ENCODE data around the gene KCNG2.

Gene KCNG2

DNA sequence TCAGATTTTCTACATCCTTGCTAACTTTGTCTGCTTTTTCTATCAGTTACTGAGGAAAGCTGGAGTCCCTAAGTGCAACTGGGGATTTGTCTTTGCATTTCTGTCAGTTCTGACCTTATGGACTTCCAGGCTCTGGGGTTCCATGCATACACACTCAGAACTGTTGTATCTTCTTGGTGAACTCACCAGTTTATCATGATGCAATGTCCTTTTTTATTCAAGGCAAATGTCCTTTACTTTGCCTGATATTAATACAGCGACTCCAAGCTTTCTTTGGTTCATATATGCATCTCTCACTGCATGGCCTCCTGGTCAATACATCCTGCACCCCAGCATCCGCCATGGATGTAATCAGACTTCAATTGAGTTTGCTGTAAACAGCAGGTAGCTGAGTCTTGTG lies 109.0 kb downstream of the KCNG2 start:
- DNase-seq (ENCODE audit: low spot score), result no peak

DNA sequence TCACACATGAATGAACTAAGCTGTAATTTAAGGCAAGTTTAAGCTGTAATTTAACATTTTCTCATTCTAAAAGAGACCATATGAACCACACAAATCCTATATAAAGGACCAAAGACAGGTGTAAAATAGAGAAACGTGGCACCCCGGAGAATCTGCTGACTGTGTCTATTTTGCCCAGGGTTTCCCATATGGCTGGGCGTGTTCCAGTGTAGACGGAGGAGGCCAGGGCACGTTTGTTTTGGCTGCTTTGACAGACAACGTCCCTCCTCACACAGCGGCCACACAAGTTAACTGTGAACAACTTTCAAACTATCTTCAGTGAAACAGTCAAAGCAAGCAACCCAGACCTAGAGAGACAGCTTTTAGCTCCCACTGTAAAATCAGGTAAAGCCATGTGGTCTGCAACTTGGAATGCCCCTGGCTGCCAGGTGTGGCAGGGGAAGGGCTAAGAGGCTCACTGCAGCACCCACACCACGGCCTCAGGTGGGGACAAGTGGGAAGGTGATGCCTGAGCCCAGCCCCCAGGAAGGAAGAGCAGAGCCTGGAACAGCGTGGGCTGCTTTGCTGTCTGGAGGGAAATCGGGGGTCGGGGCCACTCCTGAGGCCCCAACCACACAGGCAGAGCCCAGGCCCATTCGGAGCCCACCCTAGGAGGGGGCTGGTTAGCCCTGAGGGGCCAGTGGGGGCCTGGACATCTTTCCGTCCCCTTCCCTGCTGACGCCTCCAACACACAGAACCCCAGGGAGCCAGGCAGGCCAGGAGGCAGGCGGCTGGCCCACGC lies 113.0 kb downstream of the KCNG2 start:
- DNase-seq (ENCODE audit: low spot score), result no peak

DNA sequence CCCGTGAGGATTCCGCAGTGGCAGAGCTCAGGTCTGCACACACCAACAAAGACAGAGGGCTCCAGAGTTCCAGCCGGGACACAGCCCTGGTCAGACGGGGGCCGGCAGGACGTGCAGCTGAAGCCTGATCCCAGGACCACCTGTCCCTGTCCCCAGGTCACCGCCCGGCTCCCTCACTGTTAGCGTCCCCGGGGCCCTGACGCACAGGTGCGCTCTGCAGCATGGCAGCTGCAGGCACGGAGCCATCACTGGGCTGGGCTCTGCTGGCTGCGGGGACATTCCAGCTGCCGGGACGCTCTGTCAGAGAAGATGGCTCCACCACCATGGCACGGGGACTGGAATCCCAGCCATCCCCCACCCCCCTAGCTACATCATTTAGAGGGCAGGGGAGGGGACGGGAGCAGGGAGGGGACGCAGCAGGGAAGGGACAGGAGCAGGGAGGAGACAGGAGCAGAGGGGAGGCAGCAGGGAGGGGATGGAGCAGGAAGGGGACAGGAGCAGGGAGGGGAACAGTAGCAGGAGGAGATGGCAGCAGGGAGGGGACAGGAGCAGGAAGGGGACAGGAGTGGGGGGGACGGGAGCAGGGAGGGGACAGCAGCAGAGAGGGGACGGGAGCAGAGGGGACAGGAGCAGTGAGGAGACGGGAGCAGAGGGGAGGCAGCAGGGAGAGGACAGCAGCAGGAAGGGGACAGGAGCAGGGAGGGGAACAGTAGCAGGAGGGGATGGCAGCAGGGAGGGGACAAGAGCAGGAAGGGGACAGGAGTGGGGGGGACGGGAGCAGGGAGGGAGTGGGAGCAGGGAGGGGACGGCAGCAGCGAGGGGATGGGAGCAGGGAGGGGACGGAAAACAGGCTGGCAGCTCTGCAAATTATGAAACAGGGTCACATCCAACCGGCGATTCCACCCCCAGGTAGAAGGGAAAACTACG lies 113.9 kb downstream of the KCNG2 start:
- no peak for DNase-seq (ENCODE audit: low spot score)

DNA sequence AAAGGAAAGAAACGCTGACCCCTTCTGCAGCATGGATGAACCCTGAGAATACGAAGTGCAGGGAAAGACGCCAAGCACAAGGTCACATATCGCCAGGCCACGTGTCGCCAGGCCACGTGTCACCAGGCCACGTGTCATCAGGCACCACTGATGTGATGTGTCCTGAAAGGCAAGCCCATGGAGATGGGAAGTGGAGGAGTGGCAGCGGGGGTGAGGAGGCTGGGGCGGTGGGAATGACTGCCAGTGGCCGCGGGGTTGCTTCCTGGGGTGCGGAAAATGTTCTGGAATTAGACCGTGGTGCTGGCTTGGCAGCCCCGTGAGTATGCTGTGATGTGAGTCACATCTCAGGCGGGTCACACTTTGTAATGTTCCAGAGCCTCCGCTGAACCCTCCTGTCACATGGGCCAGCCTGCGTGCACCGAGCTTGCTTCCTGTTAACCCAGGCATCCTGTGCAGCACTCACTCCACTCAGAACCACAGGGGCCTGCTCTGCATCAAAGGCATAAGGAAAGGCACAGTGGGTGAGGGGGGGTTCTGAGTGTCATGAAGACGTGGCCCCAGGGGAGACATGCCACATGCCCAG lies 114.8 kb downstream of the KCNG2 start:
- no peak for DNase-seq (ENCODE audit: low spot score)

DNA sequence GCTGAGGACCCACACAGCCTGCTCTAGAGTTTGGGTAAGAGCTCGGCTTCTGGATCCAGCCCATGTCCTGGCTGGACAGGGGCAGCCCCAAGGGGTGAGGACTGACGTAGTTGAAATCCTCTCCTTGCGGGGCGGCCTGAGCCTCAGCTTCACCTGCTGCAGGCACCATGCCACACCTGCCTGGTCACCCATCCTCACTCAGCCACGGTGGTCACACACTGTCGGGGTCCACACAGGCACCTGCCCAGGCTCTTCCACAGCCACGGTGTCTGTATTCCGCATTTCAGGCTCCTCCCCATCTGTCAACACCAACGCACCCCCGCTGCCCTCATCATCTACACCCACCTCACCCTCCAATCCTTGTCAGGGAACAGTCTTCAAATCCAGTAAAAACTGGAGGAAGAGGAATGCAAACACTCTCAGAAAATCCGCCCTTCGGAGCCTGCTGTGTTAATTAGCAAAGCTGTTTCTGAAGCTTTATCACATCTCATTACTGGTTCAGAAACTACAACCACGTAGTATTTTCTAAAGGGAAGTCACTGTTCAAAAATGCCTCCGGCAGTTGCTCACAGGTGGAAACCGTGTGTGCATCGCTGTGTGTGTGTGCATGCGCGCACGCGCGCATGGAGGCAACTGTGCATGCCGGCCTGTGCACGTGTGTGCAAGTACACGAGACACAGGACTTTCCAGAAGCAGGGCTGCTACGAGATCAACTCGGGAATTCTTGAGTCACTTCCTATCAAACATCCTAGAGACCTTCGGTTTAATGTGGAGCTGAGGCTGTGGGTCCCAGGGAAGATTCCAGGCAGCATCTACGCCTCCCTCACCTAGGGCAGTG lies 115.5 kb downstream of the KCNG2 start:
- no peak for DNase-seq (ENCODE audit: low spot score)

DNA sequence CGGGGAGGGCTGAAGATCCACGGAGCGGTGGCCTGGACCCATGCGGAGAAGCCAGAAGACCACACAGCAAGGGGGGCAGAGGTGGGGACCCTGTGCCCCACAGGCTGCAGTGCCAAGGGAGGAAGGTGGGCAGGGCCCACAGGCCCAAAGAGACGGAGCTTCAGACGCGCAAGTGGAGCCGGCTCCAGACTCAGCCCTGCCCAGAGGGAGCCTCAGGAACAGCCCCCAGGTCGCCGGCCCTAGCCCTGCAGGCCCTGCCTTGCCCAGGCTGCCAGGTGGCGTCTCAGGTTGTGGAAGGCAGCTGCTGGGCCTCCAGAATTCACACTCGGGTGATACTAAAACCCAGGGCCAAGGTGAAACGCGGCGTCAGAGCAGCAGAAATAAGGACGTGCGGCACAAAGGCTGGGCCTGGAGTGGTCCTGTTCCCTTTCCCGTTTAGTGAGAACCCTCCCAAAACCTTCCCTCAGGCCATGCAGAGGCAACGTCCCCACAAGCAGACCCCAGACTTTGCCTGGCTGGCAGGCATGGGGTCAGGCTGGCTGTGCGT lies 116.9 kb downstream of the KCNG2 start:
- DNase-seq (ENCODE audit: low spot score), result no peak

DNA sequence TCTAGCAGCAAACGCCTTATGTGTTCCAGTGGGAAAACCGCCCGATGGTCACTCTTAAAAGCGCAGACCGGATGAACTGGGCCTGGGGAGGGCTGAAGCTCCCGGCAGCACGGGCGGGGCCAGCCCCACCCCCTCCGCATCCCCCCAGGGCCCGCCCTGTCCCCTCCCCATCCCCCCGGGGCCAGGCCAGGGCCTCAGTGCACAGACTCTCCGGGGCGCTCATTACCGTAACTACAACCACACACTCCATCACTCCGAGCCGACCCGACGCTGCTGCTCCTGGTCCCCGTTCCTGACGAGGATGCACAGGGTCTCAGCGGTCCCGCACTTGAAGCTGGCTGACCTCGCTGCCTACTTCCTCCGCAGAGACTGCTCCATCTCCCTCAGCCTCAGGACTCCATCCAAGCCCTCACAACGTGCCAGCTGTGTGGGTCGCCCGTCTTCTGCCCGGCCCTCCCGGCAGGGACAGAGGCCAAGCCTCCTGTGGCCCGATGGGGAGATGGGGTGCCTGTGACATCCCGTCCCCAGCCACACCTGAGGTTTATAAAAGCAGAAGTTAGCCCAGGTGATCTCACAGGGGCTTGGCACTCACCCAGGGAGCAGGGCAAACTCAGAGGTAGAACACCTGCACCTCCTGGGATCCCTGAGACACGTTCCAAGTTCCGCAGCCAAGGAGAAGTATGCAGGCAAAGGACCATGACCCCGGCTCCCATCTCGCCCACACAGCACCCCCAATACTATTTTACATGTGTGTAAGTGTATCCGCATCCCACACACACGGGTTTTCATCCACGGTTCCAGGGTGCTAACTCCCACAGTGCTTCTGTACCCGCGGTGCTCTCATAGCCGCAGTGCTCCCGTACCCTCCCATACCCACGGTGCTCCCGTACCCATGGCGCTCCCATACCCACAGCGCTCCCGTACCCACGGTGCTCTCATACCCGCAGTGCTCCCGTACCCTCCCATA lies 117.7 kb downstream of the KCNG2 start:
- DNase-seq (ENCODE audit: low spot score), result no peak

DNA sequence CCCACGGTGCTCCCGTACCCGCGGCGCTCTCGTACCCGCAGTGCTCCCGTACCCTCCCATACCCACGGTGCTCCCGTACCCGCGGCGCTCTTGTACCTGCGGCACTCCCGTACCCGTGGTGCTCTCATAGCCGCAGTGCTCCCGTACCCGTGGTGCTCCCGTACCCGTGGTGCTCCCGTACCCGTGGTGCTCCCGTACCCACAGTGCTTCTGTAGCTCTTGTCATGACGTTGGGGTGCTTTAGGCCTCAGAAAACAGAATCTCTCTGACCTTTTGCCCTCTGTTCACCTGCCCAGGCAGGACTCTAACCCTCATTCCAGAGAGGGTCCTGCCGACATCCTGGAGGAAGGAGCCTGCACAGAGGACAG lies 118.4 kb downstream of the KCNG2 start:
- DNase-seq (ENCODE audit: low spot score), result no peak

DNA sequence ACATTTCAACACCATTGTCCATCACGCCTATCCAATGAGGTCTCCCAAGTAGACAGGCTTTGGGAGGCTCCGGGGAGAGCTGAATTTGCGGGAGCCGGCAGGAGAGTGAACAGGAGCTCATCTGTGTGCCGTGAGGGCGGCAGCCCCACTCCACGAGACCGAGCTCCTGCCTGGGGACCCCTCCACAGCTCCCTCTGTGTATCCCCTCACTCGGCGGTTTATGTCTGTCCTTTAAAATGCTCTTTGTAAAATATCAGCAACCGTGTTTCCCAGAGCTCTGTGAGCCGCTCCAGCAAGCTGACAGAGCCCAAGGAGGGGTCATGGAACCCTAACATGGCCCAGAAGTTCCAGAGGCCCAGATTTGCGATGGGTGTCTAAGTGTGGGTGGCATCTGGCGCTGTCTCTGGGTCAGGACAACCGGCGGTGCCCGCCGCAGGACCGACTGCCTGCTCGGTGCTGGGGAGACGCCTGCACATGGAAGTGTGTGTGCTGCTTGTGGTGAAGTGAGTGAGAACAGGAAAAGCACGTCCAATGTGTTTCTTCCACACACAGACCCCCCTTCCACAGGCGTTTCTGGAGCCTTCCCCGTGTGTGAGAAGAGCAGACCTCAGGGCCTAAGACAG lies 118.9 kb downstream of the KCNG2 start:
- DNase-seq (ENCODE audit: low spot score), result no peak

DNA sequence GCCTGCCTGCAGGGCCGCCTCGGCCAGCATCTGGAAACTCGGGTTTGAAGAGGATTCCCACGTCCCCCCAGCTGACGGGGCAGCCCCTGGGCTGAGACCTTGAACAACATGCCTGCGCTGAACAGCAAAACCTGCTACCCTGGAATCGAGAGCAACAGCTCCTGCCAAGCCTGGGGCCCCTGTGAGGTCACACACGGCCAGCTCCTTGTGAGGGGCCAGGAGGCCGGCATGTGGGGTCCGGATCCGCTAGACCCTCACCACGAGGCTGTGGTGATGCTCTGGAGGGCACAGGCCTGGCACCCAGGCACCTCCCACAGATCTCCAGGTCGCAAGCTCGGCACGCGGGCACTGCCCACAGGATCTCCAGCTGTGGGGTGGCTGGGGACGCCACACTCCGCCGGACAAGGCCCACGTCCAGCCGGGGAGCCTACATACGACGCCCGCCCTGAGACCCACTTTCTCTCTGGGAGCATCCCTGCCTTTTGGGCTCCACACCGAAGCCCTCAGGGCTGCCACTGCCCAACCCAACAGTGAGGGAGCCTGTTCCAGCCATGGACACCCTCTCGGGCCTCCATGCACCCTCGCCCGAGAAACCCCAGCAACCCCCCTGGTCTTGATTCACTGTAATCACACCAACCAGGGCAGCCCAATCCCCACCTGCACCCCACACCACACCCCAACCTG lies 119.6 kb downstream of the KCNG2 start:
- DNase-seq (ENCODE audit: low spot score), result no peak

DNA sequence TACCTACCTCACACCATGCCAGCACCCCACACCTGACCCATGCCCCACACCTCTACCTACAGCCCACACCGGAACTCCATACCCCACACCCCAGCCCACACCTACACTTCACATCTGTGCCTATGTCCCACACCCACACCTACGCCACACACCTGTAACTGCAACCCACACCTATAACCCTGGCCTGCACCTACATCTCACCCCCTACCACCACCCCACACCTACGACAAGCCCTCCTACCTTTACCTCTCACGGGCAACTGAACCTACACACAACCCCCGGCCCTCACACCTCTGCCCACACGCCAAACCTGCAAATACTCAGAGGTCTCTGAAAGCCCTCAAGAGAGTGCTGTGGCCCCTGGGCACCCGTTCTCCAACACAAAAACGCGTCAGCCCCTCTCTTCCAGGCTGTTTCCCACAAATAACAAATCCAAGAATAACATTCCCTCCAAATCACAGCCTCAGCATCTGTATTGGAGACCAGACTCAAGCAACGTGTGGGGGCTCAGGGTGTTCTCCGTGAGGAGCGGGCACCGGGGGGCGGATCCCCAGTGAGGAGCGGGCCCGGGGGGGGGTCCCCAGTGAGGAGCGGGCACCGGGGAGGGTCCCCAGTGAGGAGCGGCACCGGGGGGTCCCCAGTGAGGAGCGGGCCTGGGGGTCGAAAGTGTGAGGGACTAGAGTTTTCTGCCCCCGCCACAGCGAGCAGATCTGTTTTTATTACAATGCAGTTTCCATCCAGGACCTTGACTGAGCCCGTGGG lies 120.3 kb downstream of the KCNG2 start:
- DNase-seq (ENCODE audit: low spot score), result no peak

DNA sequence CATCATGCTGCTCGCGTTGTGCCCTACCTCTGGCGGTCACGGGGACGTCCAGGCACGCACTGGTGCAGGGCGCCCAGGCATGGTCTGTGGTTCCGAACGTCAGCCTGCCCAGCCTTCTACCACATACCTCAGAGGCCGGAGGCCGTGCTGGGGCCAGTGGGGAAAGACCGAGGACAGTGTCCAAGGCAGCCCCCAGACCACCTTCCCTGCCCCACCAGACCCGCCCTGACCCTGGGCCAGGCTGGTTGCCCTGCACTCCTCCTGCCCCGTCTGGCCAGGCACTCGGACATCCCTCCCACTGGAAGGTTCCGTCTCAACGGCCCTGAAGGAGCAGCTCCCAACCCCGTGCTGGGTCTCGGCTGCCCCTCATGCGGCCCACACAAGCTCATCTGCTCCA lies 120.9 kb downstream of the KCNG2 start:
- no peak for DNase-seq (ENCODE audit: low spot score)

DNA sequence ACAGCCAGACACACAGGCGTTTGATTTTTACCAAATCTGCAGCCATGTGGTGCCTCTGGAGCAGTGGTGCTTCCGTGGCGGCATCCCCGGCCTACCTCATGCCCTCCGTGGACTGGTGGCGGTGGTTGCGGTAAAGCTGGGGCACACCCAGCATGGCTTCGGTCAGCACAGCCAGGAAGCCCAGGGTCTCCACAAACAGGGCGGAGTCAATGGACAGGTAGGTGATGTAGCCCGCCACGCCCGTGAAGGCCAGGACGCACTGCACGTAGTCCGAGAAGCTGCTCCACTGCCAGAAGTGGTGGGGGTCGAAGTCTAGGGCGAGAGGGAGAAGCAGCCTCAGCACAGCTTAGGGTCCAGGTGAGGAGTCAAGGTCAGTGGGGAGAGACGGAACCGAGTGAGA lies 121.4 kb downstream of the KCNG2 start:
- no peak for DNase-seq (ENCODE audit: low spot score)

DNA sequence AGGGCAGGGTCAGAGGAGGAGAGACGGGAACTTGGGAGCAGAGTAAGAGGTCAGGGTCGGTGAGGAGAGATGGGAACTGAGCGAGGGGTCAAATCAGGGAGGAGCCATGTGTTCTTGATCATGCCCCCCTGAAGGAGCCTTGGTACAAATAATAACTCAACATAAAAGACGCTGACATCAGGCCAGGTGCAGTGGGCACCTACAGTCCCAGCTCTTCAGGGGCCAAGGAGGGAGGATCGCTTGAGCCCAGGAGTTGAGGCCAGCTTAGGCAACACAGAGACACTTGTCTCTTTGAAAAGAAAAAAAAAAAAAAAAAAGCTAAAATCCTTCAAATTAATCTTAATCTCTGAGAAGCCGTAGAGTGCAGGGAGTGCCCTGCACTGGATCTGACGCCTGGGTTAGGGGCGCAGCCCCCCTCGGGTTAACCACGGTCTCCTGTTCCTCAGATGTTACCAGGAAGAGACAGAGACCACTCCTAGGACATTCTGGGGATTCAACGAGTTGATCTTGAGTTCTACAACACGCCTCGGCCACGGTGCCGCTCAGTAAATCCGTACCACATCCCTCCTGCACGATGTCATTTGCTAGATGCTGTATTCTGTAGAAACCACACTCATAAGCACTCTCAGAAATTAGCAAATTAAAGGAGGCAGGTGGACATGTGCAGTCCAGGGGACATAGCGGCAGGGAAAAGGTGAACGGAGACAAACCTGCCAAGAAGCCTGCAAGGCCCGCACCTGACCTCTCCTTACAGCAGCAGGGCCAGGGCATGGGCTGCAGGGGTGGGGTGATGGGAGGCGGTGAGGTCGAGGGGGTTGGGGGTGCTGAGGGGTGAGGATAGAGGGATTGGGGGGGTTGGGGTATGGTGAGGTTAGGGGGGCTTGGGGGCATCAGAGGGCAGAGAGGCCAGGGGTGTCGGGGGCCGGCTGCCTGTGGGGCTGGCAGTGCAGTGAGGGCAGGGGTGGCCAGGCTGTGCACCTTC lies 124.5 kb downstream of the KCNG2 start:
- no peak for DNase-seq (ENCODE audit: low spot score)

DNA sequence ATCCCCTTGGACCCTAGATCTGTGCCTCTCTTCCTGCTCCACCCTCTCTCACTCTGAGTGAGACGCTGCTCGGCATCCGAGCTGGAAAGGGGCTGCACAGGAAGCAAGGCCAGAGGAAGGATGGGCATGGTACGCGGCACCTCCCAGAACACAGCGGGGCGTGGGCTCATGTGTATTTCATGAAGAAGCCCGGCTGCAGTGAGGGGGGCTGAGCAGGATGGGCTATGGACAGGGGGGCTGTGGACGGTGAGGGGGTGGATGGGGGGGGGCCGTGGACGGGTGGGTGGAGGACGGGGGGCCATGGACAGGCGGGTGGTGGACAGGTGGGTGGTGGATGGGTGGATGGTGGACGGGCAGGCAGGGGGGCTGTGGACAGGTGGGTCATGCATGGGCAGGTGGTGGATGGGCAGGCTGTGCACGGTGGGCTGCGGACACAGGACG lies 125.3 kb downstream of the KCNG2 start:
- DNase-seq (ENCODE audit: low spot score), result no peak

DNA sequence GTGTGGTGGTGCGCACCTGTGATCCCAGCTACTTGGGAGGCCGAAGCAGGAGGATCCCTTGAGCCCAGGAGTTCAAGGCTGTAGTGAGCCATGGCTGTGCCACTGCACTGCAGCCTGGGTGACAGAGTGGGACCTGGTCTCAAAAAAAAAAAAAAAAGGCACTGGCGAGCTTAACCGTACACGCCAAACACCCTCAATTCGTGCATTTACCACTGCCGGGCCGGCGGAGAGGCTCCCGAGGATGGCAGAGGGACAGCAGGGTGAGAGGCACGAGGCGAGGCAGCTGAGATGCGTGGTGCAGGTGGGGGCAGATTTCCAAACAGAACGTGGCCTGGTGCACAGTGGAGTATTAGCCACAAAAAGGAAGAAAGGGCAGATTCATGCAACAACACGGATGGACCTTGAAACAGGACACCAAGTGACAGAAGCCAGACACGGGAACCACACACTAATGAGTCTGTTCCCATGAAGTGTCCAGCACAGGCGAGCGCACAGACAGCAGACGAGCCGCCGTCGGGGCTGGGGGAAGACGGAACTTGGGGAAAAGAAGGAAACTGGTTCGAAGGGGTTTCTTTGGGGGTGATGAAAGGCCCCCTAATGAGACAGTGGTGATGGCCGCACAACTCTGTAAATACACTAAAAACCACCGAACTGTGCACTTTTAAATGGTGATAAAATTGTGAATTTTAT lies 126.3 kb downstream of the KCNG2 start:
- no peak for DNase-seq (ENCODE audit: low spot score)

Data from globus pallidus (tissue), 1 donor.